ENCODE results near the gene FURIN. TPM values are rescaled to one million over a fixed set of nuclear protein-coding genes. Genes with fewer than 3 reads are reported as not detected.
"Not testable (repeated sequence)": the region's sequence is repeated elsewhere in the genome, so short reads cannot be mapped to it uniquely, and the experiment has no call there.

The FURIN gene
- total and polyA plus RNA-seq, 8 donors: 43.6 to 114 (median 61.1) TPM

DNA sequence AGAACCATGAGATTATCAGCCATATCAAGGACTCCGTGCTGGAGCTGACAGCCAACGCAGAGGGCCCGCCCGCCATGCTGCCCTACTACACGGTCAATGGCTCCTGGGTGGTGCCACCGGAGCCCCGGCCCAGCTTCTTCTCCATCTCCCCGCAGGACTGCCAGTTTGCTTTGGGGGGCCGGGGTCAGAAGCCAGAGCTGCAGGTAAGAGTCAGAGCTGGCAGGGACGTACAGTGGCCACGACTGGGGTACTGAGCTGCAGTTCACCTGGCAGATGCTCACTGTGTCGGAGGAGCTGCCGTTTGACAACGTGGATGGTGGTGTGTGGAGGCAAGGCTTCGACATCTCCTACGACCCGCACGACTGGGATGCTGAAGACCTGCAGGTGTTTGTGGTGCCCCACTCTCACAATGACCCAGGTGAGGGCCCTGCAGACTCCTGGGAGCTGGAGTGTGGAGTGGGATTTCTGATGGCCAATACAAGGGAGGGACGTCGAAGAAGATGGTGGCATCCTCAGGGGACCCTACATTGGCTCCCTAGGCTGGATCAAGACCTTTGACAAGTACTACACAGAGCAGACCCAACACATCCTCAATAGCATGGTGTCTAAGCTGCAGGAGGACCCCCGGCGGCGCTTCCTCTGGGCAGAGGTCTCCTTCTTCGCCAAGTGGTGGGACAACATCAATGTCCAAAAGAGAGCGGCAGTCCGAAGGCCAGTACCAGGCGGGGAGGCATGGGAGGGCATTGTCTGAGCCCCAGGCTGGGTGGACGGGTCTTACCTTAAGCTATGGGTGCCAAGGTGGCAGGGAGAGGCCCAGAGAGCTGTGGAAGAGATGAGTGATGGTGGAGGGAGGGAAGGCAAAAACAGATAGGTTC lies 37.2 kb downstream of the FURIN start:
- Histone ChIP-seq H3K27me3 (no peaks in the 10 kb centered on the region), H3K4me3 (no peak overlapping the region), H3K27ac (no peak overlapping the region), H3K4me1 (peaks cover 8 to 20% of the 10 kb centered on the region in 2 donors), H3K9me3 (no peaks in the 10 kb centered on the region), H3K36me3 (peaks cover 0 to 59% of the 10 kb centered on the region in 2 donors)
- DNase-seq: no peak
- no peak for ATAC-seq
- intact Hi-C loops (cut with DNase I): no loop called here
- TF ChIP-seq, protein P1, sequence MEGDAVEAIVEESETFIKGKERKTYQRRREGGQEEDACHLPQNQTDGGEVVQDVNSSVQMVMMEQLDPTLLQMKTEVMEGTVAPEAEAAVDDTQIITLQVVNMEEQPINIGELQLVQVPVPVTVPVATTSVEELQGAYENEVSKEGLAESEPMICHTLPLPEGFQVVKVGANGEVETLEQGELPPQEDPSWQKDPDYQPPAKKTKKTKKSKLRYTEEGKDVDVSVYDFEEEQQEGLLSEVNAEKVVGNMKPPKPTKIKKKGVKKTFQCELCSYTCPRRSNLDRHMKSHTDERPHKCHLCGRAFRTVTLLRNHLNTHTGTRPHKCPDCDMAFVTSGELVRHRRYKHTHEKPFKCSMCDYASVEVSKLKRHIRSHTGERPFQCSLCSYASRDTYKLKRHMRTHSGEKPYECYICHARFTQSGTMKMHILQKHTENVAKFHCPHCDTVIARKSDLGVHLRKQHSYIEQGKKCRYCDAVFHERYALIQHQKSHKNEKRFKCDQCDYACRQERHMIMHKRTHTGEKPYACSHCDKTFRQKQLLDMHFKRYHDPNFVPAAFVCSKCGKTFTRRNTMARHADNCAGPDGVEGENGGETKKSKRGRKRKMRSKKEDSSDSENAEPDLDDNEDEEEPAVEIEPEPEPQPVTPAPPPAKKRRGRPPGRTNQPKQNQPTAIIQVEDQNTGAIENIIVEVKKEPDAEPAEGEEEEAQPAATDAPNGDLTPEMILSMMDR (IDR thresholded peaks at IDR 0.05): no peak

DNA sequence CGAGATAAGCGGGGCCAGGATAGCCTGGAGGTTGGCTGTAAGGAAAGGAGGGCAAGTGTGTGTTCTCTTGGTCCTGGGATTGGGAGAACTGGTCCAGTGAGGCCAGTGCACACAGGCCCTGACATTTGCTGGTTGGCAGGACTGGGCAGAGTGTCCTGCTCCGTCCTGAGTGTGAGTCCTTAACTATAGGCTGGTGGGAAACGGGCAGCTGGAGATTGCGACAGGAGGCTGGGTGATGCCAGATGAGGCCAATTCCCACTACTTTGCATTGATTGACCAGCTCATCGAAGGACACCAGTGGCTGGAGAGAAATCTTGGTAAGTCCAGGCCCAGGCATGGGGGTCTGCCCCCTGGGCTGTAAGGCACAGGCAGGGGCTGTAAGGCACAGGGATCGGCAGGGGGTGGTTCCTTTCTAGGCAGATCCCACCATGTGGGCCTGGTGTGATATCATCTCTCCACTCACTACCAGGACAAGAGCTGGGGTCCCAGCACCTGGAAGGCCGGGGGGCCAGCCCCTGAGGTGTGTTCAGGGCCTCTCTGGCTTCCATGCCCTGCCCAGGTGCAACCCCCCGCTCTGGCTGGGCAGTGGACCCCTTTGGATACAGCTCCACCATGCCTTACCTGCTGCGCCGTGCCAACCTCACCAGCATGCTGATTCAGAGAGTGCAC lies 37.9 kb downstream of the FURIN start:
- H3K36me3 ChIP-seq: peaks cover 0 to 67% of the 10 kb centered on the region in 2 donors
- no peak for ATAC-seq
- H3K27ac ChIP-seq: no peak overlapping the region
- no peak overlapping the region for H3K4me3 ChIP-seq
- H3K27me3 ChIP-seq: no peaks in the 10 kb centered on the region
- H3K9me3 ChIP-seq: no peaks in the 10 kb centered on the region
- TF ChIP-seq, protein P1 (IDR thresholded peaks at IDR 0.05): no peak
- no peak for DNase-seq
- intact Hi-C loops (cut with DNase I): no loop called here
- peaks cover 8 to 20% of the 10 kb centered on the region in 2 donors for H3K4me1 ChIP-seq

DNA sequence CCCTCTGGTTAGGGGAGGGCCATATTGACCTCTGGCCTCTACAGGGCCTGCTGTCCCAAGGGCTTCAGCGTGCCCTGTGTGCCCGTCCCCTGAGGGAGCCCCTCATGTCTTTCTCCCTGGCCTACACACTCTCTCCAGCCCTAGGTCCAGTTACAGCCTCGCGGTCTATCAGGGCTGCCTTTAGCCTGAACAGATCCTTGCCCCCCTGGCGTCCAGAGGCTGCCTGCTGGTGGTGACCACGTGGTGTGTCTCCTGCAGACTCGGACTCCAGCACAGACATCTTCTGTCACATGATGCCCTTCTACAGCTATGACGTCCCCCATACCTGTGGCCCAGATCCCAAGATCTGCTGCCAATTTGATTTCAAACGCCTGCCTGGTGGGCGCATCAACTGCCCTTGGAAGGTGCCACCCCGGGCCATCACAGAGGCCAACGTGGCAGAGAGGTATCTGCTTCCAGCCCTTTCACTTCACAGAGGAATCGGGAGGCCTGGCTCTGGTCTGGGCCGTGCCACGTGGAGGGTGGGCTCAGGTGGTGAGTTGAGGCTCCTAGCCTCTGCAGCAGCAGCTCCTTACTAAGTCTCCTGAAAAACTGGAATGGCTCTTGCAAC lies 38.8 kb downstream of the FURIN start:
- Histone ChIP-seq H3K4me1 (peaks cover 8 to 15% of the 10 kb centered on the region in 2 donors), H3K27me3 (no peaks in the 10 kb centered on the region), H3K36me3 (peaks cover 0 to 75% of the 10 kb centered on the region in 2 donors), H3K27ac (no peak overlapping the region), H3K4me3 (no peak overlapping the region), H3K9me3 (no peaks in the 10 kb centered on the region)
- no peak for DNase-seq
- intact Hi-C loops (cut with DNase I): no loop called here
- TF ChIP-seq, protein P1 (IDR thresholded peaks at IDR 0.05): no peak
- ATAC-seq: no peak

DNA sequence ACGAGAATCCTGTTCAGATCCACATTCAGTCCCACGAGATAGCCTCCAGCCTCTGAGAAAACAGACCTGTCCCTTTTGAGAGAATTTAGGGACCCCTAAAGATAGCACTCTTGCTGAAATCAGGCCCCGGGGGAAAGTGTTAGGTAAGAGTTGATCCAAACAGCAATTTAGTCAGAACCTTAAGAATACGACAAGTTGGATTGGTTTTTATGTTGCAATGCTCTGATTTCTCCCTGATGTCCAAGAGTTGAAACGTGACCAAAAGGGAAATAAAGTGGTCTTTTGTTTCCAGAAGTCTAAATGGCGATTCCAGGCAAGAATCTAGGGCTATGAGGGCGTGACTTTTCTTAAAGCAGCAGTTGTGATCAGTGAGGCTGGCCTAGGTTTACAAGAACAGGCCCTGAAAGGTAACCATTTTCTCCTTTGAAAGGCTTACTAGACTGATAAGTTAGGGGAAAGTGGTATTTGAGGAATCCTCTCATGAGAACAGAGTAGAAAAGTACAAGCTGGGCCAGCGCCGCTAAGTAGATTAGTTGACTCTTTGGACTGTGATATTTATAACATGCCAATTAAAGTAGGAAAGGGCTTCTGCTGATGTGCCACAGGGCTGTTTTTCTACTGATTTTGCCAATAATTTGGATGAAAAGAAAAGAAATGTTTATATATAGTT lies 39.6 kb downstream of the FURIN start:
- DNase-seq: no peak
- no peak overlapping the region for H3K4me3 ChIP-seq
- no peaks in the 10 kb centered on the region for H3K27me3 ChIP-seq
- intact Hi-C loops (cut with DNase I): no loop called here
- no peaks in the 10 kb centered on the region for H3K9me3 ChIP-seq
- H3K27ac ChIP-seq: no peak overlapping the region
- peaks cover 8 to 21% of the 10 kb centered on the region in 2 donors for H3K4me1 ChIP-seq
- TF ChIP-seq, protein P1 (IDR thresholded peaks at IDR 0.05): no peak
- peaks cover 0 to 83% of the 10 kb centered on the region in 2 donors for H3K36me3 ChIP-seq
- ATAC-seq: no peak

DNA sequence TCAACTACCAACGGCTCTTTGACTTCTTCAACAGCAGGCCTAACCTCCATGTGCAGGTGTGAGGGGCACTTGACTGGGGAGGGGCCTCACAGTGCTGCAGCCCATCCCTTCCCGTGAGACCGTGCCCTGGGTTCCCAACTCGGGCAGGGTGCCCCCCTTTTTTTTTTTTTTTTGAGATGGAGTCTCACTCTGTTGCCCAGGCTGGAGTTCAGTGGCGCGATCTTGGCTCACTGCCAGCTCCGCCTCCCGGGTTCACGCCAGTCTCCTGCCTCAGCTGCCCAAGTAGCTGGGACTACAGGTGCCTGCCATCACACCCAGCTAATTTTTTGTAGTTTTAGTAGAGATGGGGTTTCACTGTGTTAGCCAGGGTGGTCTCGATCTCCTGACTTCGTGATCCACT lies 41.1 kb downstream of the FURIN start:
- ATAC-seq; DNase-seq; H3K4me3 ChIP-seq; H3K9me3 ChIP-seq; H3K27me3 ChIP-seq; intact Hi-C loops (cut with DNase I); H3K27ac ChIP-seq: not testable (repeated sequence)
- H3K36me3 ChIP-seq: peaks cover 0 to 98% of the 10 kb centered on the region in 2 donors
- H3K4me1 ChIP-seq: peaks cover 0 to 24% of the 10 kb centered on the region in 2 donors
